GM12891 (cell line): ENCODE measurements around the gene CCDC92.

ENCODE experiments used
- POLR2A ChIP-seq: IDR thresholded peaks from 2 replicates; pipeline ENCODE4 v1.6.1; 2011; ENCODE audit warnings: low read depth, low read length, control low read depth
- POLR2AphosphoS5 ChIP-seq: IDR thresholded peaks from 2 replicates; pipeline ENCODE4 v1.6.1; 2011; ENCODE audit warnings: low read depth, low read length, control low read depth
- SPI1 ChIP-seq: IDR thresholded peaks from 2 replicates; pipeline ENCODE4 v1.6.1; 2011; ENCODE audit warnings: low read depth, low read length, control low read depth

GRCh38 chr12:123912415-123913380 lies 59.9 kb downstream of the CCDC92 start:
- TF ChIP-seq POLR2A = no peak
- no peak for TF ChIP-seq POLR2AphosphoS5
- TF ChIP-seq SPI1 = no peak
